Activated CD4-positive, alpha-beta T cell treated with anti-CD3 and anti-CD28 coated beads, Interleukin-2, amount 10 ng/mL, durations not matched to agents 7 days and 5 days (primary cell): Measurements from ENCODE around the gene S100A8. TPM values are rescaled to one million over a fixed set of nuclear protein-coding genes. Genes with fewer than 3 reads are reported as not detected.

Experiments used
- CTCF ChIA-PET: fragments of 350-600 bp; sonication (Branson Sonifier 250); formaldehyde crosslinking; loops from one replicate; lab custom pipeline; 2021; ENCODE audit warnings: antibody characterized with exemption; lab: Charles Lee
- POLR2A ChIA-PET: fragments of 350-600 bp; sonication (Branson Sonifier 250); formaldehyde crosslinking; loops from one replicate; lab custom pipeline; 2021; ENCODE audit warnings: antibody characterized with exemption; lab: Charles Lee
- DNase-seq: peaks from one replicate; pipeline ENCODE4 v3.0.0-alpha.2; 2020
- H3K27ac Mint-ChIP-seq: one replicate; pipeline ENCODE4 v1.8.0; 2021; ENCODE audit warnings: mild to moderate bottlenecking, moderate library complexity, mixed read lengths
- H3K27me3 Mint-ChIP-seq: one replicate; pipeline ENCODE4 v1.8.0; 2021; ENCODE audit warnings: mixed read lengths
- H3K36me3 Mint-ChIP-seq: one replicate; pipeline ENCODE4 v1.8.0; 2021; ENCODE audit warnings: low read depth, mixed read lengths
- H3K4me1 Mint-ChIP-seq: one replicate; pipeline ENCODE4 v1.8.0; 2021; ENCODE audit warnings: mixed read lengths
- H3K4me3 Mint-ChIP-seq: one replicate; pipeline ENCODE4 v1.8.0; 2021; ENCODE audit warnings: mild to moderate bottlenecking, moderate library complexity, mixed read lengths
- H3K9me3 Mint-ChIP-seq: one replicate; pipeline ENCODE4 v1.8.0; 2021; ENCODE audit warnings: mixed read lengths
- total RNA-seq, 2 experiments: library from RNA; stranded (reverse); gene quantifications; one replicate each; pipeline ENCODE4 v1.2.3, GENCODE V29; 2021

Gene S100A8
- total RNA-seq, 2 experiments from 2014 or later = not detected

GRCh38 chr1:153404768-153405167, 13.9 kb upstream of the S100A8 start:
- ChIA-PET POLR2A (no interaction called here), CTCF (interaction anchor here (0.6 to 0.8 kb wide), 3 partner anchors 14 to 1909 kb away, joined by 3 read pairs; partner anchors contain the start of gene S100A8)
- no peaks in the 10 kb centered on the region for H3K36me3 Mint-ChIP-seq
- DNase-seq = peak; percentile 57
- peaks cover 25% of the 10 kb centered on the region for H3K27me3 Mint-ChIP-seq
- H3K9me3 Mint-ChIP-seq = no peaks in the 10 kb centered on the region
- H3K4me1 Mint-ChIP-seq = peaks cover 8% of the 10 kb centered on the region
- H3K4me3 Mint-ChIP-seq = no peak overlapping the region
- H3K27ac Mint-ChIP-seq = no peak overlapping the region

- H3K27ac Mint-ChIP-seq = no peak overlapping the region
- no peaks in the 10 kb centered on the region for H3K9me3 Mint-ChIP-seq
- no peak overlapping the region for H3K4me3 Mint-ChIP-seq
- CTCF ChIA-PET = interaction anchor here (0.6 to 0.8 kb wide), 2 partner anchors 51 to 1910 kb away, joined by 3 read pairs; no protein-coding TSS in a partner anchor
- peaks cover 8% of the 10 kb centered on the region for H3K4me1 Mint-ChIP-seq
- no peaks in the 10 kb centered on the region for H3K36me3 Mint-ChIP-seq
- no peak for DNase-seq
- POLR2A ChIA-PET = no interaction called here
- H3K27me3 Mint-ChIP-seq = peaks cover 19% of the 10 kb centered on the region
Observed at GRCh38 chr1:153404086-153404635, 13.3 kb upstream of the S100A8 start.

GRCh38 chr1:153403421-153404085, 12.7 kb upstream of the S100A8 start:
- Mint-ChIP-seq H3K9me3 (no peaks in the 10 kb centered on the region), H3K27me3 (peaks cover 16% of the 10 kb centered on the region), H3K27ac (no peak overlapping the region), H3K36me3 (no peaks in the 10 kb centered on the region), H3K4me1 (peaks cover 8% of the 10 kb centered on the region), H3K4me3 (no peak overlapping the region)
- CTCF ChIA-PET = no interaction called here
- DNase-seq = no peak
- POLR2A ChIA-PET = no interaction called here

GRCh38 chr1:153402226-153402625, 11.4 kb upstream of the S100A8 start:
- no peak overlapping the region for H3K27ac Mint-ChIP-seq
- ChIA-PET CTCF (no interaction called here), POLR2A (no interaction called here)
- peaks cover 6% of the 10 kb centered on the region for H3K4me1 Mint-ChIP-seq
- H3K9me3 Mint-ChIP-seq = no peaks in the 10 kb centered on the region
- no peak for DNase-seq
- peaks cover 12% of the 10 kb centered on the region for H3K27me3 Mint-ChIP-seq
- no peak overlapping the region for H3K4me3 Mint-ChIP-seq
- no peaks in the 10 kb centered on the region for H3K36me3 Mint-ChIP-seq

GRCh38 chr1:153401461-153401860, 10.6 kb upstream of the S100A8 start:
- no peak for DNase-seq
- Mint-ChIP-seq H3K27ac (no peak overlapping the region), H3K9me3 (no peaks in the 10 kb centered on the region), H3K36me3 (no peaks in the 10 kb centered on the region), H3K4me1 (peaks cover 1% of the 10 kb centered on the region), H3K4me3 (no peak overlapping the region), H3K27me3 (peaks cover 12% of the 10 kb centered on the region)
- ChIA-PET POLR2A (no interaction called here), CTCF (no interaction called here)

GRCh38 chr1:153400244-153400643, 9.4 kb upstream of the S100A8 start:
- Mint-ChIP-seq H3K27me3 (peaks cover 12% of the 10 kb centered on the region), H3K4me1 (no peaks in the 10 kb centered on the region), H3K4me3 (no peak overlapping the region), H3K9me3 (no peaks in the 10 kb centered on the region), H3K27ac (no peak overlapping the region), H3K36me3 (no peaks in the 10 kb centered on the region)
- DNase-seq = no peak
- CTCF ChIA-PET = no interaction called here
- POLR2A ChIA-PET = no interaction called here

GRCh38 chr1:153399401-153400055, 8.7 kb upstream of the S100A8 start:
- Mint-ChIP-seq H3K4me1 (no peaks in the 10 kb centered on the region), H3K9me3 (no peaks in the 10 kb centered on the region), H3K27me3 (peaks cover 12% of the 10 kb centered on the region), H3K27ac (no peak overlapping the region), H3K4me3 (no peak overlapping the region), H3K36me3 (no peaks in the 10 kb centered on the region)
- CTCF ChIA-PET = no interaction called here
- DNase-seq = no peak
- POLR2A ChIA-PET = no interaction called here

- H3K9me3 Mint-ChIP-seq = no peaks in the 10 kb centered on the region
- DNase-seq = no peak
- ChIA-PET POLR2A (no interaction called here), CTCF (no interaction called here)
- peaks cover 7% of the 10 kb centered on the region for H3K27me3 Mint-ChIP-seq
- H3K36me3 Mint-ChIP-seq = no peaks in the 10 kb centered on the region
- no peaks in the 10 kb centered on the region for H3K4me1 Mint-ChIP-seq
- no peak overlapping the region for H3K4me3 Mint-ChIP-seq
- no peak overlapping the region for H3K27ac Mint-ChIP-seq
Observed at GRCh38 chr1:153397924-153398651, 7.2 kb upstream of the S100A8 start.

GRCh38 chr1:153397051-153397923, 6.4 kb upstream of the S100A8 start:
- H3K36me3 Mint-ChIP-seq = no peaks in the 10 kb centered on the region
- ChIA-PET POLR2A (no interaction called here), CTCF (no interaction called here)
- DNase-seq = no peak
- no peaks in the 10 kb centered on the region for H3K4me1 Mint-ChIP-seq
- H3K9me3 Mint-ChIP-seq = no peaks in the 10 kb centered on the region
- no peak overlapping the region for H3K27ac Mint-ChIP-seq
- peaks cover 5% of the 10 kb centered on the region for H3K27me3 Mint-ChIP-seq
- no peak overlapping the region for H3K4me3 Mint-ChIP-seq

GRCh38 chr1:153396461-153396860, 5.6 kb upstream of the S100A8 start:
- no peaks in the 10 kb centered on the region for H3K9me3 Mint-ChIP-seq
- no peak for DNase-seq
- CTCF ChIA-PET = no interaction called here
- peaks cover 8% of the 10 kb centered on the region for H3K27me3 Mint-ChIP-seq
- no peaks in the 10 kb centered on the region for H3K4me1 Mint-ChIP-seq
- H3K27ac Mint-ChIP-seq = no peak overlapping the region
- no peaks in the 10 kb centered on the region for H3K36me3 Mint-ChIP-seq
- H3K4me3 Mint-ChIP-seq = no peak overlapping the region
- POLR2A ChIA-PET = no interaction called here

- Mint-ChIP-seq H3K9me3 (no peaks in the 10 kb centered on the region), H3K4me3 (no peak overlapping the region), H3K4me1 (no peaks in the 10 kb centered on the region), H3K27me3 (peaks cover 8% of the 10 kb centered on the region), H3K27ac (no peak overlapping the region), H3K36me3 (no peaks in the 10 kb centered on the region)
- ChIA-PET POLR2A (no interaction called here), CTCF (no interaction called here)
- DNase-seq = no peak
Observed at GRCh38 chr1:153395776-153396175, 4.9 kb upstream of the S100A8 start.

- Mint-ChIP-seq H3K27ac (no peak overlapping the region), H3K9me3 (no peaks in the 10 kb centered on the region), H3K27me3 (peaks cover 8% of the 10 kb centered on the region), H3K4me3 (no peak overlapping the region), H3K36me3 (no peaks in the 10 kb centered on the region), H3K4me1 (no peaks in the 10 kb centered on the region)
- no peak for DNase-seq
- ChIA-PET POLR2A (no interaction called here), CTCF (no interaction called here)
Observed at GRCh38 chr1:153395136-153395685, 4.3 kb upstream of the S100A8 start.
